Neutrophil (primary cell): ENCODE results near the gene ZNF574.
"Not testable (repeated sequence)": the region's sequence is repeated elsewhere in the genome, so short reads cannot be mapped to it uniquely, and the experiment has no call there.

Experiments
- H3K27ac ChIP-seq: fragments of 200-600 bp; sonication (generic); 2 replicates; pipeline ENCODE4 v1.5.1; 2016; ENCODE audit warnings: mild to moderate bottlenecking, moderate library complexity
- H3K27me3 ChIP-seq: fragments of 200-600 bp; sonication (generic); 2 replicates; pipeline ENCODE4 v1.6.0; 2016; ENCODE audit warnings: mild to moderate bottlenecking
- H3K36me3 ChIP-seq: fragments of 200-600 bp; sonication (generic); 2 replicates; pipeline ENCODE4 v1.5.1; 2017
- H3K4me1 ChIP-seq, 2 experiments: fragments of 200-600 bp in 1 of 2; sonication (generic) in 1 of 2; 1 replicate in 1 of 2; 2 replicates in 1 of 2; pipeline versions ENCODE4 v1.5.1 to v1.6.1; 2013 to 2016; ENCODE audit warnings: low read depth in 1 of 2, low read length in 1 of 2, mild to moderate bottlenecking in 1 of 2, moderate library complexity in 1 of 2; ENCODE audit not compliant: control insufficient read depth in 1 of 2, insufficient read depth in 1 of 2
- H3K4me3 ChIP-seq, 2 experiments: fragments of 200-600 bp in 1 of 2; sonication (generic) in 1 of 2; 1 replicate in 1 of 2; 2 replicates in 1 of 2; pipeline ENCODE4 v1.5.1; 2013 to 2016; ENCODE audit warnings: low read depth in 1 of 2, low read length in 1 of 2, mild to moderate bottlenecking in 1 of 2, moderate library complexity in 1 of 2
- H3K9me3 ChIP-seq: fragments of 200-600 bp; sonication (generic); 2 replicates; pipeline ENCODE4 v1.5.1; 2016
- TF ChIP-seq, protein P1 (sequence below): fragments of 200-600 bp; sonication (generic); IDR thresholded peaks from 2 replicates; pipeline ENCODE4 v1.5.1; 2016; ENCODE audit warnings: antibody characterized with exemption

The ZNF574 gene

DNA sequence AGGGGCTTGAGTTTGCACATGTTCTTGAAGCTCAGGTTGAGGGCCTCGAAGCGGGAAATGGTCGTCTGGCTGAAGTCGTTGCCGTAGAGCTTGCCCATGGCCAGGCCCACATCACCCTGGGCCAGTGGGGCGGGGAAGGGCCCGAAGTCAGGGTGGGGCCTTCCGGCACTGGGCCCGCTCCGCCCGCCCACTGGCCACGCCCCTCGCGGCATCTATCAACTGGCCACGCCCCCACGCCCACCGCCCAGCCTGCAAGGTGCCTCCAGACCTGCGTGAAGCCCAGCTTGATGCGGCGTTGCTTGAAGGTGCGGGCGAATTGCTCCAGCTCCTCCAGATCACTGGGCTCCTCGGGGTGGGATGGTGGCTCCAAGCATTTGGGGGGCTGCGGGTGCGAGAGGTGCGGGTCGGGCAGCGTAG, 19.9 kb downstream of the ZNF574 start:
- H3K4me1 ChIP-seq, result no peaks in the 10 kb centered on the region
- no peaks in the 10 kb centered on the region for H3K9me3 ChIP-seq
- no peak overlapping the region for H3K4me3 ChIP-seq
- TF ChIP-seq, protein P1, sequence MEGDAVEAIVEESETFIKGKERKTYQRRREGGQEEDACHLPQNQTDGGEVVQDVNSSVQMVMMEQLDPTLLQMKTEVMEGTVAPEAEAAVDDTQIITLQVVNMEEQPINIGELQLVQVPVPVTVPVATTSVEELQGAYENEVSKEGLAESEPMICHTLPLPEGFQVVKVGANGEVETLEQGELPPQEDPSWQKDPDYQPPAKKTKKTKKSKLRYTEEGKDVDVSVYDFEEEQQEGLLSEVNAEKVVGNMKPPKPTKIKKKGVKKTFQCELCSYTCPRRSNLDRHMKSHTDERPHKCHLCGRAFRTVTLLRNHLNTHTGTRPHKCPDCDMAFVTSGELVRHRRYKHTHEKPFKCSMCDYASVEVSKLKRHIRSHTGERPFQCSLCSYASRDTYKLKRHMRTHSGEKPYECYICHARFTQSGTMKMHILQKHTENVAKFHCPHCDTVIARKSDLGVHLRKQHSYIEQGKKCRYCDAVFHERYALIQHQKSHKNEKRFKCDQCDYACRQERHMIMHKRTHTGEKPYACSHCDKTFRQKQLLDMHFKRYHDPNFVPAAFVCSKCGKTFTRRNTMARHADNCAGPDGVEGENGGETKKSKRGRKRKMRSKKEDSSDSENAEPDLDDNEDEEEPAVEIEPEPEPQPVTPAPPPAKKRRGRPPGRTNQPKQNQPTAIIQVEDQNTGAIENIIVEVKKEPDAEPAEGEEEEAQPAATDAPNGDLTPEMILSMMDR, result no peak
- no peaks in the 10 kb centered on the region for H3K36me3 ChIP-seq
- no peak overlapping the region for H3K27ac ChIP-seq
- H3K27me3 ChIP-seq, result no peaks in the 10 kb centered on the region

DNA sequence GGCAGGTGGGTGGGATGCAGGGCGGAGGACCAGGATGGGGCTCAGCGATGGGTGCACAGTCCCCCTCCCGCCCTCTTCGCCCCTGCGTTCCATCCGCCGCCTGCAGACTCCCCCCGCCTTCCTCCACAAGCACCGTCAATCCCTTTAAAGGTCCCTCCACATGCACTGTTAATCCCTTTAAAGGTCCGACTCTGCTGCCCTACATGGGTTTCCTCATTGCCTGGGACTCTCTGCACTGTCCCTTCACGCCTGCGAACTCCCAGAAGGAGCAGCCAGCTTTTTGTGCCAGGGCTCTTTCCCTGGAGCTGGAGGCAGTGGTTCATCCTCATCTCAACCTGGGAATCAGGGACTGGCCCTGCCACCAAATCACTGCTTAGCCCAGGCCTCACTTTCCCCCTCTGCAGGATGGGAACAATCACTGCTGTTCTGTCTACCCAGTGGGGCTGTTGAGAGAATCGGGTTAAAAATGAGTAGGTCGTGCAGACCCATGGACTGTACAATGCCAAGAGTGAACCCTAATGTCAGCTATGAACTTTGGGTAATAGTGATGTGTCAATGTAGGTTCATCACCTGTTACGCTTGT, 20.4 kb downstream of the ZNF574 start:
- H3K27ac ChIP-seq, result no peak overlapping the region
- no peaks in the 10 kb centered on the region for H3K36me3 ChIP-seq
- H3K27me3 ChIP-seq, result no peaks in the 10 kb centered on the region
- H3K4me1 ChIP-seq, result no peaks in the 10 kb centered on the region
- TF ChIP-seq, protein P1, result no peak
- H3K4me3 ChIP-seq, result no peak overlapping the region
- H3K9me3 ChIP-seq, result no peaks in the 10 kb centered on the region

DNA sequence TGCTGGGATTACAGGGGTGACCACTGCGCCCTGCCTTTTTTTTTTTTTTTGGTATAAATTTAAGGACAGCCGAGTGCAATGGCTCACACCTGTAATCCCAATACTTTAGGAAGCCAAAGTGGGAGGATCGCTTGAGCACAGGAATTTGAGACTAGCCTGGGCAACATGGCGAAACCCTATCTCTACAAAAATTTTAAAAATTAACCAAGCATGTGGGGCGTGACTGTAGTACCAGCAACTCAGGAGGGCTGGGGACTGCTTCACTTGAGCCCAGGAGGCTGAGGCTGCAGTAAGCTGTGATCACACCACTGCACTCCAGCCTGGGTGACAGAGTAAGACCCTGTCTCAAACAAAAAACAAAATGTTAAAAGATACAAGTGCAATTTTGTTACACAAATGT, 21.5 kb downstream of the ZNF574 start:
- no peaks in the 10 kb centered on the region for H3K4me1 ChIP-seq

DNA sequence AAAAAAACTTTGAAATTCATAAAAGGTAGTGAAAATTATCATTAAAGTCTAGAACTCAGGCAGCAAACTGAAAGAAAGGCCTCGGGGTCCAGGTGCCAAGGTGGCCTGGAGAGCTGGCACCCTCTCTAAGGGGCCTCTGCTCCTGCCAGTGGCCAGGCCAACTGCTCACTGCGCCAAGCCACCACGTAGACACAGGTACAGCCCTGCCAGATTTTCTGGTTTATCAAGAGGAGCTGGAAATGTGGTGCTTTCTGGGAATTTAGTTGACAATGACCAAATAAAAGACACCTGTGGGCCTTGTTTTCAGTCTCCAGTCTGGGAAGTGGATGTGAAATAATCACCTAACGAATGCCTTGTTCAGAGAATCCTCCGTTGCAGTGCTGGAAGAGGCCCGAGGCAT, 22.8 kb downstream of the ZNF574 start:
- no peak overlapping the region for H3K27ac ChIP-seq
- no peaks in the 10 kb centered on the region for H3K4me1 ChIP-seq
- H3K4me3 ChIP-seq, result no peak overlapping the region
- TF ChIP-seq, protein P1, result no peak
- no peaks in the 10 kb centered on the region for H3K27me3 ChIP-seq
- H3K9me3 ChIP-seq, result no peaks in the 10 kb centered on the region
- no peaks in the 10 kb centered on the region for H3K36me3 ChIP-seq

More for the DNA sequence above, 21.5 kb downstream of the ZNF574 start:
- no peaks in the 10 kb centered on the region for H3K9me3 ChIP-seq
- H3K27ac ChIP-seq, result no peak overlapping the region
- no peaks in the 10 kb centered on the region for H3K27me3 ChIP-seq
- TF ChIP-seq, protein P1, result no peak
- H3K4me3 ChIP-seq, result no peak overlapping the region
- H3K36me3 ChIP-seq, result no peaks in the 10 kb centered on the region

DNA sequence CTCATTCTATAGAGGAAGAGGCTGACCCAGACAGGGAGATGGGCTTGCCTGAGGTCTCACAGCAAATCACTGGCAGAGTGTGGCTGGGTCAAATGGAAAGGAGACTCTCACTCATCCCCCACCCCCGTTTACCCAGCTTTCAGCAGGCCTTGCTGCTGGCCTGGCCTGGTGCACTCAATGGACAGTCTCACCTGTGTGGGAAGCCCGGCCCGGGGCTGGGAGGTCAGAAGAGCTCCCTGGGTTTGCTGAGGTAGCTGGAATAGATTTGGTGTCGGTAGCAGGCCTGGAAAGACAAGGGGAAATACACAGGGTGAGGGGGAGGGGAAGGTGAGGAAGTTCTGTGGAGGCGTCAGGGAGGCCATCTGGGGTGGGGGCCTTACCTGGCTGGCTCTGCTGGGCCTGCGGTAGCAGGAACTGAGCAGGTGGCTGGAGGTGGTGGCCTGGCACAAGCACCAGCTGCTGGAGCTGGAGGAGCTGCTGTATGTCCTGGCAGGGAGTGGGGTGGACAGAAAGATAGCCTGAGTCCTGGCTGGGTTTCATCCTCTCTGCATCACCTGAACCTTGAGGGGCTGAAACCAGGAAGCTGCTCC, 23.5 kb downstream of the ZNF574 start:
- Histone ChIP-seq H3K36me3 (no peaks in the 10 kb centered on the region), H3K4me3 (no peak overlapping the region), H3K27ac (no peak overlapping the region), H3K27me3 (no peaks in the 10 kb centered on the region), H3K4me1 (no peaks in the 10 kb centered on the region), H3K9me3 (no peaks in the 10 kb centered on the region)
- TF ChIP-seq, protein P1, result no peak

DNA sequence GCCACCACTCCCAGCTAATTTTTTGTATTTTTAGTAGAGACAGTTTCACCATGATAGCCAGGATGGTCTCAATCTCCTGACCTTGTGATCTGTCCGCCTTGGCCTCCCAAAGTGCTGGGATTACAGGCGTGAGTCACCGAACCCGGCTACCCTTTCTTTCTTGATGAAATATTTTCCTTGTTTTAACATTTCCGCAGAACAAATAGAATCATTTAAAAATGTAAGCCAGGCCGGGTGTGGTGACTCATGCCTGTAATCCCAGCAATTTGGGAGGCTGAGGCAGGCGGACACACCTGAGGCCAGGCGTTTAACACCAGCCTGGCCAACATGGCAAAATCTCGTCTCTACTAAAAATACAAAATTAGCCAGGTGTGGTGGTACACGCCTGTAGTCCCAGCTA, 24.3 kb downstream of the ZNF574 start:
- not testable (repeated sequence) for H3K4me1 ChIP-seq, H3K27me3 ChIP-seq, H3K36me3 ChIP-seq, H3K9me3 ChIP-seq, H3K27ac ChIP-seq, H3K4me3 ChIP-seq
